Tibial nerve (tissue), 4 donors: ENCODE measurements around the gene ZNF217.

Source experiments
- EP300 ChIP-seq, 2 donors: sonication (generic); formaldehyde crosslinking; IDR thresholded peaks; one replicate each; pipeline ENCODE4 v1.6.1; 2017; ENCODE audit warnings: antibody characterized with exemption in 2 of 2, mild to moderate bottlenecking in 1 of 2
- TF ChIP-seq, protein P1 (sequence below), 5 experiments: fragments of 200-600 bp in 3 of 5; fragments of 450-650 bp in 2 of 5; sonication (generic) in 3 of 5; IDR thresholded peaks; one replicate each; pipeline ENCODE4 v1.5.1; 2016 to 2019; ENCODE audit warnings: antibody characterized with exemption in 5 of 5, mild to moderate bottlenecking in 3 of 5, moderate library complexity in 2 of 5

DNA sequence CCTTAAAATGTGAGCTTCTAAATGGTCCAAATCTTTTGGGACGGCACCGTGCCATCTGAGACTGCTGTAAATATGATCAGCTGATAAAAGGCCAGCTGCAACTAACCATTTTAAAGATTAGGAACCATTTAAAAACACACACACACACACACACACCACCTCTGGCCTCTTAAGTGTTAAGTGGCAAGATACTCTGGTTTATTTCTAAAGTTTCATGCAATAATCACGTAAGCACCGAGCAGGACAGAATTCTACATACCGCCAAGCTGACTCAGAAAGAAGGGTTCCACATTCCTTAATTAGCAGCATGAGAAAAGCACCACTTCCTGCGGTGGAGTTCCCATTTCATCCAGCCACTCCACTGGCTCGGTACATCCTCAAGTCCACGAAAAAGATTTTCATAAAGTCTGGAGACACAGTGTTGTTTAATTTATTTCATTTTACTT lies 17.8 kb upstream of the ZNF217 start:
- TF ChIP-seq, protein P1, sequence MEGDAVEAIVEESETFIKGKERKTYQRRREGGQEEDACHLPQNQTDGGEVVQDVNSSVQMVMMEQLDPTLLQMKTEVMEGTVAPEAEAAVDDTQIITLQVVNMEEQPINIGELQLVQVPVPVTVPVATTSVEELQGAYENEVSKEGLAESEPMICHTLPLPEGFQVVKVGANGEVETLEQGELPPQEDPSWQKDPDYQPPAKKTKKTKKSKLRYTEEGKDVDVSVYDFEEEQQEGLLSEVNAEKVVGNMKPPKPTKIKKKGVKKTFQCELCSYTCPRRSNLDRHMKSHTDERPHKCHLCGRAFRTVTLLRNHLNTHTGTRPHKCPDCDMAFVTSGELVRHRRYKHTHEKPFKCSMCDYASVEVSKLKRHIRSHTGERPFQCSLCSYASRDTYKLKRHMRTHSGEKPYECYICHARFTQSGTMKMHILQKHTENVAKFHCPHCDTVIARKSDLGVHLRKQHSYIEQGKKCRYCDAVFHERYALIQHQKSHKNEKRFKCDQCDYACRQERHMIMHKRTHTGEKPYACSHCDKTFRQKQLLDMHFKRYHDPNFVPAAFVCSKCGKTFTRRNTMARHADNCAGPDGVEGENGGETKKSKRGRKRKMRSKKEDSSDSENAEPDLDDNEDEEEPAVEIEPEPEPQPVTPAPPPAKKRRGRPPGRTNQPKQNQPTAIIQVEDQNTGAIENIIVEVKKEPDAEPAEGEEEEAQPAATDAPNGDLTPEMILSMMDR (IDR thresholded peaks at IDR 0.05): no peak
- peak in 1 of 2 donors; percentile 69 for TF ChIP-seq EP300 (IDR thresholded peaks at IDR 0.05)
